Neural cell (in vitro differentiated cells): ENCODE results near the gene COL4A2.

Source experiments
- CTCF ChIP-seq: fragments of 450-650 bp; IDR thresholded peaks from 2 replicates; pipeline ENCODE4 v1.5.1; 2014; ENCODE audit warnings: antibody characterized with exemption, mild to moderate bottlenecking, moderate library complexity; ENCODE audit not compliant: poor library complexity, severe bottlenecking
- EZH2 ChIP-seq: fragments of 200-600, 300-800 bp; shearing (Covaris generic), sonication (generic); IDR thresholded peaks from 2 replicates; pipeline ENCODE4 v1.6.1; 2014; ENCODE audit warnings: antibody characterized with exemption, low read length, borderline replicate concordance, mild to moderate bottlenecking; ENCODE audit not compliant: insufficient read depth, poor library complexity, severe bottlenecking
- MXI1 ChIP-seq: fragments of 450-650 bp; conservative IDR thresholded peaks from 2 replicates; pipeline ENCODE4 v1.6.1; 2014; ENCODE audit warnings: antibody characterized with exemption, mild to moderate bottlenecking; ENCODE audit not compliant: poor library complexity, severe bottlenecking
- POLR2AphosphoS5 ChIP-seq: IDR thresholded peaks from 2 replicates; pipeline ENCODE4 v1.6.1; 2012
- REST ChIP-seq: IDR thresholded peaks from 2 replicates; pipeline ENCODE4 v1.6.1; 2012; ENCODE audit warnings: borderline replicate concordance
- SMC3 ChIP-seq: fragments of 450-650 bp; conservative IDR thresholded peaks from 2 replicates; pipeline ENCODE4 v1.6.1; 2014; ENCODE audit warnings: antibody characterized with exemption, mild to moderate bottlenecking, moderate library complexity; ENCODE audit not compliant: poor library complexity

GRCh38 chr13:110496281-110496680 is 189.2 kb downstream of the COL4A2 start:
- TF ChIP-seq CTCF = no peak
- TF ChIP-seq MXI1 = no peak
- TF ChIP-seq REST = no peak
- TF ChIP-seq POLR2AphosphoS5 = no peak
- no peak for TF ChIP-seq EZH2
- no peak for TF ChIP-seq SMC3
